ENCODE results near the gene NPEPL1.

DNA sequence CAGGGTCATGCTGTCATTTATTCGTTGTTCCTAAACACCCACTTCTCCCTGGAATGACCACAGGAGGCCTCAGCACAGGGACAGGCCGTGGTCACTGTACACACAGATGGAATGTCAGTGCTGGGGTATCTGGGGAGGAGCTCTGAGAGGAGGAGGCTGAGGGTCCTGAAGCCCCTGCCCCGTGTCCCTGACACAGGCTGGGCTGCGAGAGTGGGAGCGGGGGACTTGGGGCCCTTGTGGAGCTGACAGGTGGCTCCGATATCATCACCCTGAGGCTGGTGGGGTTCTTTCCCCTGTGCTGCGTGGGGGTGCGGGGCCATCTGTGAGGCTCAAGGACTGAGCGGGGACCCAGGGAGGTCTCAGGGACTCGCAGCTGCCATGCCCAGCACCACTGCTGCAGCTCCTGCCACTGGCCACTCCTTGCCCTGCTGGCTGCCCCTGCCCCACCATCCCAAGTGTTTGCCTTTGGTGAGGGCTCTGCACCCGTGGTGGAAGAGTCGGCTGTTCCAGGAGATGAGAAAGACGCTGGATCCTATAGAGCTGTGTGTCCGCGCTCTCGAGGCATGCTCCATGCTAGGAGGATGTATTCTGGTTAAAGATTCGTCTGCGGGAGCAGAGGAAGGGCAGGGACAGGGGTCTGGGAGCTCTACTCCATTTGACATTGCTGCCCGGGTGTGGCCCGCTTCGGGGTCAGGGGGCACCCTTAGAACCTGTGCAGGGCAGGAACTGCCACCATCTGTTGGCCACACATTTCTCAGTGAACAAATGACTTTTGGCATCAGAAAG, 18.9 kb downstream of the NPEPL1 start:
- TF ChIP-seq POLR2A (IDR thresholded peaks at IDR 0.05), result no peak
- TF ChIP-seq, protein P1, sequence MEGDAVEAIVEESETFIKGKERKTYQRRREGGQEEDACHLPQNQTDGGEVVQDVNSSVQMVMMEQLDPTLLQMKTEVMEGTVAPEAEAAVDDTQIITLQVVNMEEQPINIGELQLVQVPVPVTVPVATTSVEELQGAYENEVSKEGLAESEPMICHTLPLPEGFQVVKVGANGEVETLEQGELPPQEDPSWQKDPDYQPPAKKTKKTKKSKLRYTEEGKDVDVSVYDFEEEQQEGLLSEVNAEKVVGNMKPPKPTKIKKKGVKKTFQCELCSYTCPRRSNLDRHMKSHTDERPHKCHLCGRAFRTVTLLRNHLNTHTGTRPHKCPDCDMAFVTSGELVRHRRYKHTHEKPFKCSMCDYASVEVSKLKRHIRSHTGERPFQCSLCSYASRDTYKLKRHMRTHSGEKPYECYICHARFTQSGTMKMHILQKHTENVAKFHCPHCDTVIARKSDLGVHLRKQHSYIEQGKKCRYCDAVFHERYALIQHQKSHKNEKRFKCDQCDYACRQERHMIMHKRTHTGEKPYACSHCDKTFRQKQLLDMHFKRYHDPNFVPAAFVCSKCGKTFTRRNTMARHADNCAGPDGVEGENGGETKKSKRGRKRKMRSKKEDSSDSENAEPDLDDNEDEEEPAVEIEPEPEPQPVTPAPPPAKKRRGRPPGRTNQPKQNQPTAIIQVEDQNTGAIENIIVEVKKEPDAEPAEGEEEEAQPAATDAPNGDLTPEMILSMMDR (IDR thresholded peaks at IDR 0.05), result no peak
